HepG2 (cell line): ENCODE measurements around the gene MBOAT7. TPM values are rescaled to one million over a fixed set of nuclear protein-coding genes. Genes with fewer than 3 reads are reported as not detected.
A peak's percentile ranks its signal among the peaks of the same experiment; 100 is the strongest.

Experiments
- ATAC-seq: fragments of 200-7000 bp; cut with Tn5 transposase; 3 replicates; pipeline ENCODE4 v1.9.1; 2020; ENCODE audit warnings: mild to moderate bottlenecking, moderate library complexity
- BruUV-seq: library from RNA; stranded (reverse); fragments of 400-500 nt; replicated peaks from 2 replicates; lab custom pipeline; 2021; lab: Mats Ljungman, UMichigan
- CTCF ChIA-PET: fragments of 300-600 bp; formaldehyde crosslinking; extraction: SDS; loops from one replicate; lab custom pipeline; 2021; ENCODE audit warnings: low total read pairs, inconsistent platforms, low intra/inter-chr PET ratio; lab: Yijun Ruan, JAX
- POLR2A ChIA-PET: fragments of 350-600 bp; sonication (Branson Sonifier 250); formaldehyde crosslinking; loops from one replicate; lab custom pipeline; 2020; ENCODE audit warnings: antibody characterized with exemption, inconsistent platforms; lab: Yijun Ruan, JAX
- DNase-seq: peaks from one replicate; pipeline ENCODE4 v3.0.0-alpha.2; 2015; ENCODE audit warnings: low spot score
- FAIRE-seq: peaks from 3 replicates; lab custom pipeline; 2011; peaks lifted over from hg19 to GRCh38; lab: Jason Lieb, UNC
- H2AFZ ChIP-seq: one replicate; pipeline ENCODE4 v1.6.1; 2011; ENCODE audit warnings: low read length, inconsistent platforms
- H3K27ac ChIP-seq: fragments of 300-600 bp; 3 replicates; pipeline ENCODE4 v1.8.0; 2011; ENCODE audit warnings: mixed run types, mild to moderate bottlenecking, mixed read lengths, low read length, inconsistent platforms; ENCODE audit not compliant: insufficient read depth; ENCODE audit errors: extremely low read length
- H3K27me3 ChIP-seq, 2 experiments: fragments of 200-600 bp in 1 of 2; 2 replicates in 1 of 2; 3 replicates in 1 of 2; pipeline versions ENCODE4 v1.6.0 to v1.8.0; 2011; ENCODE audit warnings: low read length in 2 of 2, mild to moderate bottlenecking in 2 of 2, moderate library complexity in 2 of 2, inconsistent platforms in 1 of 2; ENCODE audit not compliant: insufficient read depth in 2 of 2, control insufficient read depth in 1 of 2
- H3K36me3 ChIP-seq, 2 experiments: fragments of 200-600 bp in 1 of 2; replicated peaks in 1 of 2; 2 replicates in 1 of 2; 3 replicates in 1 of 2; pipeline versions ENCODE4 v1.5.1 to v1.8.0; 2011; ENCODE audit warnings: low read length in 2 of 2, inconsistent platforms in 1 of 2; ENCODE audit not compliant: insufficient read depth in 2 of 2, control insufficient read depth in 1 of 2
- H3K4me1 ChIP-seq: 2 replicates; pipeline ENCODE4 v1.5.1; 2012; ENCODE audit warnings: low read length, inconsistent platforms; ENCODE audit not compliant: insufficient read depth
- H3K4me2 ChIP-seq: 2 replicates; pipeline ENCODE4 v1.6.0; 2011; ENCODE audit warnings: low read depth, low read length, inconsistent platforms
- H3K4me3 ChIP-seq, 3 experiments: fragments of 200-600 bp in 1 of 3; sonication (generic), shearing (Covaris generic) in 1 of 3; replicated peaks in 1 of 3; 2 replicates each; pipeline ENCODE4 v1.5.1; 2011 to 2016; ENCODE audit warnings: low read length in 3 of 3, inconsistent platforms in 2 of 3, low read depth in 2 of 3, mild to moderate bottlenecking in 2 of 3, control low read depth in 1 of 3, mixed read lengths in 1 of 3; ENCODE audit not compliant: insufficient read depth in 1 of 3
- H3K79me2 ChIP-seq: one replicate; pipeline ENCODE4 v1.6.1; 2011; ENCODE audit warnings: low read length, inconsistent platforms; ENCODE audit not compliant: insufficient read depth
- H3K9ac ChIP-seq: 2 replicates; pipeline ENCODE4 v1.6.0; 2011; ENCODE audit warnings: mild to moderate bottlenecking, low read depth, low read length, inconsistent platforms; ENCODE audit not compliant: insufficient read depth
- H3K9me3 ChIP-seq: 2 replicates; pipeline ENCODE4 v1.5.1; 2012; ENCODE audit warnings: mild to moderate bottlenecking, low read length
- H4K20me1 ChIP-seq: 2 replicates; pipeline ENCODE4 v1.6.0; 2011; ENCODE audit warnings: inconsistent platforms, mild to moderate bottlenecking, low read length, moderate library complexity; ENCODE audit not compliant: insufficient read depth
- DPF2 ChIP-seq: sonication (generic); formaldehyde crosslinking; IDR thresholded peaks from 2 replicates; pipeline ENCODE4 v1.4.0; 2020; ENCODE audit warnings: mild to moderate bottlenecking, low read depth, missing genetic modification reagents, borderline replicate concordance
- HNRNPL ChIP-seq: fragments of 200-400 bp; formaldehyde crosslinking; IDR thresholded peaks from 2 replicates; pipeline ENCODE4 v1.6.1; 2017; ENCODE audit warnings: mild to moderate bottlenecking, low read depth, low read length
- IRF2 ChIP-seq: IDR thresholded peaks from 2 replicates; pipeline ENCODE4 v1.6.1; 2018; ENCODE audit warnings: missing genetic modification reagents, missing compliant biosample characterization
- KMT2A ChIP-seq: sonication (generic); formaldehyde crosslinking; IDR thresholded peaks from 2 replicates; pipeline ENCODE4 v1.4.0; 2020; ENCODE audit warnings: missing genetic modification reagents
- RAD51 ChIP-seq: fragments of 450-650 bp; IDR thresholded peaks from 2 replicates; pipeline ENCODE4 v1.6.1; 2016; ENCODE audit warnings: borderline replicate concordance
- SMC3 ChIP-seq: IDR thresholded peaks from 2 replicates; pipeline ENCODE4 v1.6.1; 2011; ENCODE audit warnings: low read length, improper control_type of control experiment
- ZBTB20 ChIP-seq: sonication (generic); formaldehyde crosslinking; IDR thresholded peaks from 2 replicates; pipeline ENCODE4 v1.8.1; 2023; ENCODE audit warnings: missing genetic modification reagents, low read depth, mild to moderate bottlenecking, borderline replicate concordance
- WGBS: methylation state at CpG from one replicate; pipeline ENCODE4 v1.1.6; 2017; ENCODE audit warnings: low lambda C conversion rate; 5-methylcytosine and 5-hydroxymethylcytosine counted together
- in situ Hi-C: cut with HindIII; loops from 2 replicates; pipeline ENCODE4 v1.10.0; 2017; ENCODE audit warnings: low pct_unique_long_range_greater_than_20kb; ENCODE audit not compliant: extremely low pct_ligation_motif_present
- intact Hi-C: fragments of 100-400 bp; cut with micrococcal nuclease; formaldehyde crosslinking; loops from one replicate; pipeline ENCODE4 v1.10.0; 2022; ENCODE audit not compliant: unreplicated experiment
- polyA plus RNA-seq, 8 experiments: library from polyadenylated mRNA; depleted of rRNA in 3 of 8; stranded (reverse) in 7 of 8; unstranded in 1 of 8; fragments of >200 nt; fragmentation: Illumina TruSeq in 4 of 8; extraction: Trizol in 4 of 8; gene quantifications; 2 replicates each; pipeline versions ENCODE4 v1.2.1 to v1.2.3, GENCODE V29; 2011 to 2016; ENCODE audit warnings: low read depth in 4 of 8, missing spikeins in 1 of 8, mixed read lengths in 1 of 8; ENCODE audit not compliant: insufficient read depth in 1 of 8
- total RNA-seq, 5 experiments: library from RNA; depleted of rRNA; stranded (reverse); fragments of >200 nt; fragmentation: Illumina TruSeq; extraction: Trizol; gene quantifications; 2 replicates each; pipeline ENCODE4 v1.2.3, GENCODE V29; 2016; ENCODE audit warnings: low read depth in 1 of 5
- TF ChIP-seq, protein P1 (sequence below): sonication (generic); formaldehyde crosslinking; IDR thresholded peaks from 2 replicates; pipeline ENCODE4 v1.5.0; 2020; ENCODE audit warnings: mild to moderate bottlenecking, missing genetic modification reagents, moderate library complexity
- TF ChIP-seq, protein P2 (sequence below): sonication (generic); formaldehyde crosslinking; IDR thresholded peaks from 2 replicates; pipeline ENCODE4 v1.5.1; 2020; ENCODE audit warnings: missing genetic modification reagents, mild to moderate bottlenecking, borderline replicate concordance
- TF ChIP-seq, protein P3 (sequence below): sonication (generic); IDR thresholded peaks from 2 replicates; pipeline ENCODE4 v1.6.1; 2016; ENCODE audit warnings: low read depth, borderline replicate concordance
- TF ChIP-seq, protein P4 (sequence below): IDR thresholded peaks from 2 replicates; pipeline ENCODE4 v1.4.0; 2020; ENCODE audit warnings: mild to moderate bottlenecking, missing genetic modification reagents
- TF ChIP-seq, protein P5 (sequence below): sonication (generic); formaldehyde crosslinking; IDR thresholded peaks from 2 replicates; pipeline ENCODE4 v1.8.1; 2023; ENCODE audit warnings: mild to moderate bottlenecking, missing genetic modification reagents

The MBOAT7 gene
- total and polyA plus RNA-seq, 2 of the 13 experiments (the other 11 are each of a cell fraction or from before 2014, with no cell fraction given), result 22.2 to 25.5 TPM

DNA sequence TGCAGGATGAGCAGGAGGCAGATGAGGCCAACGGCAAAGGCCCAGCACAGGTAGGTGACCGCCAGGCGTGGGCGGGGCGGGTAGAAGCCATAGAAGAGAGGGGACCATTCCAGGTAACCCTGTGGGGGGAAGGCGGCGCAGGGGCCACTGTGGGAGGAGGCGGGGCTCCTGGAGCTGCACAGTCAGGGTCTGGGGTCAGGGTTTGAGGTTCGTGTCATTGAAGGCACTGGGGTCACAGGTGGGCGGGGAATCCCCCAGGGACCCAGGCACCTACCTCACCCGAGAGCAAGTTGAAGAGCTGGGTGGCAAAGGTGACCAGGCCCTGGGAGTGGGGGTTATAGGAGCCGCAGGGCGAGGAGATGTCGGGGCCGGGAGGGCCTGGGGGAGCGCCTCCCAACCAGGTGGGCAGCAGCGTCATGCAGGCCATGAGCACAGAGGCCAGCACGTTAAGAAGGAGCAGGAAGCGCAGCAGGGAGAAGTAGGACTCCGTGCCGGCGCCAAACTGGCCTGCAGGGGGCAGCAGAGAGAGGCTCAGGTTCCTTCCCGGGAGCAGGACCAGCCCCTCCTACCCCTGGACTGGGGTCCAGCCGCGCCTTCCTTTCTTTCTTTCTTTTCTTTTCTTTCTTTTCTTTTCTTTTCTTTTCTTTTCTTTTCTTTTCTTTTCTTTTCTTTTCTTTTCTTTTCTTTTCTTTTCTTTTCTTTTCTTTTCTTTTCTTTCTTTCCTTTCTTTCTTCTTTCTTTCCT is 21.0 kb downstream of the MBOAT7 start:
- 23% methylated on average over 19 of the region's 25 CpGs for WGBS
- Histone ChIP-seq H3K4me3 (peak overlapping the region in 1 of 3 experiments; percentile 30; a peak in 1 of 6 replicates), H3K9ac (no peak overlapping the region), H3K9me3 (no peaks in the 10 kb centered on the region), H3K27ac (no peak overlapping the region), H3K79me2 (no peaks in the 10 kb centered on the region), H2AFZ (no peak overlapping the region), H3K36me3 (no peaks in the 10 kb centered on the region), H3K27me3 (no peaks in the 10 kb centered on the region), H3K4me2 (peak overlapping the region; percentile 50), H3K4me1 (peaks cover 12% of the 10 kb centered on the region; the same call in 1 of the 2 replicates), H4K20me1 (no peaks in the 10 kb centered on the region)
- in situ Hi-C loops (no loop called here), intact Hi-C loops (loop anchor here (2.0 kb wide), 1 partner anchor 62 kb away; no protein-coding TSS in a partner anchor)
- peak; percentile 64 for FAIRE-seq
- CTCF ChIA-PET, result interaction anchor here (1.1 to 1.4 kb wide), 3 partner anchors 63 to 157 kb away, joined by 3 to 18 read pairs (median 7); no protein-coding TSS in a partner anchor
- ATAC-seq, result peak; percentile 87
- no TSS peak for BruUV-seq
- DNase-seq, result peak; percentile 71
- POLR2A ChIA-PET, result interaction anchor here (0.6 to 1.2 kb wide), 2 partner anchors 21 to 31 kb away, joined by 3 to 5 read pairs; partner anchors contain the start of gene MBOAT7
- TF ChIP-seq DPF2, result no peak
- no peak for TF ChIP-seq KMT2A (CRISPR knock-in tag)
- TF ChIP-seq, protein P1, sequence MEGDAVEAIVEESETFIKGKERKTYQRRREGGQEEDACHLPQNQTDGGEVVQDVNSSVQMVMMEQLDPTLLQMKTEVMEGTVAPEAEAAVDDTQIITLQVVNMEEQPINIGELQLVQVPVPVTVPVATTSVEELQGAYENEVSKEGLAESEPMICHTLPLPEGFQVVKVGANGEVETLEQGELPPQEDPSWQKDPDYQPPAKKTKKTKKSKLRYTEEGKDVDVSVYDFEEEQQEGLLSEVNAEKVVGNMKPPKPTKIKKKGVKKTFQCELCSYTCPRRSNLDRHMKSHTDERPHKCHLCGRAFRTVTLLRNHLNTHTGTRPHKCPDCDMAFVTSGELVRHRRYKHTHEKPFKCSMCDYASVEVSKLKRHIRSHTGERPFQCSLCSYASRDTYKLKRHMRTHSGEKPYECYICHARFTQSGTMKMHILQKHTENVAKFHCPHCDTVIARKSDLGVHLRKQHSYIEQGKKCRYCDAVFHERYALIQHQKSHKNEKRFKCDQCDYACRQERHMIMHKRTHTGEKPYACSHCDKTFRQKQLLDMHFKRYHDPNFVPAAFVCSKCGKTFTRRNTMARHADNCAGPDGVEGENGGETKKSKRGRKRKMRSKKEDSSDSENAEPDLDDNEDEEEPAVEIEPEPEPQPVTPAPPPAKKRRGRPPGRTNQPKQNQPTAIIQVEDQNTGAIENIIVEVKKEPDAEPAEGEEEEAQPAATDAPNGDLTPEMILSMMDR (CRISPR knock-in tag), result peak; percentile 88
- 0 out of 2 replicates have a peak, but pooled peaks have one; percentile 24 for TF ChIP-seq IRF2 (CRISPR knock-in tag)
- TF ChIP-seq, protein P2, sequence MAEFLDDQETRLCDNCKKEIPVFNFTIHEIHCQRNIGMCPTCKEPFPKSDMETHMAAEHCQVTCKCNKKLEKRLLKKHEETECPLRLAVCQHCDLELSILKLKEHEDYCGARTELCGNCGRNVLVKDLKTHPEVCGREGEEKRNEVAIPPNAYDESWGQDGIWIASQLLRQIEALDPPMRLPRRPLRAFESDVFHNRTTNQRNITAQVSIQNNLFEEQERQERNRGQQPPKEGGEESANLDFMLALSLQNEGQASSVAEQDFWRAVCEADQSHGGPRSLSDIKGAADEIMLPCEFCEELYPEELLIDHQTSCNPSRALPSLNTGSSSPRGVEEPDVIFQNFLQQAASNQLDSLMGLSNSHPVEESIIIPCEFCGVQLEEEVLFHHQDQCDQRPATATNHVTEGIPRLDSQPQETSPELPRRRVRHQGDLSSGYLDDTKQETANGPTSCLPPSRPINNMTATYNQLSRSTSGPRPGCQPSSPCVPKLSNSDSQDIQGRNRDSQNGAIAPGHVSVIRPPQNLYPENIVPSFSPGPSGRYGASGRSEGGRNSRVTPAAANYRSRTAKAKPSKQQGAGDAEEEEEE (CRISPR knock-in tag), result no peak
- TF ChIP-seq RAD51, result no peak
- no peak for TF ChIP-seq HNRNPL
- TF ChIP-seq, protein P3, sequence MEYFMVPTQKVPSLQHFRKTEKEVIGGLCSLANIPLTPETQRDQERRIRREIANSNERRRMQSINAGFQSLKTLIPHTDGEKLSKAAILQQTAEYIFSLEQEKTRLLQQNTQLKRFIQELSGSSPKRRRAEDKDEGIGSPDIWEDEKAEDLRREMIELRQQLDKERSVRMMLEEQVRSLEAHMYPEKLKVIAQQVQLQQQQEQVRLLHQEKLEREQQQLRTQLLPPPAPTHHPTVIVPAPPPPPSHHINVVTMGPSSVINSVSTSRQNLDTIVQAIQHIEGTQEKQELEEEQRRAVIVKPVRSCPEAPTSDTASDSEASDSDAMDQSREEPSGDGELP, result no peak
- TF ChIP-seq, protein P4, sequence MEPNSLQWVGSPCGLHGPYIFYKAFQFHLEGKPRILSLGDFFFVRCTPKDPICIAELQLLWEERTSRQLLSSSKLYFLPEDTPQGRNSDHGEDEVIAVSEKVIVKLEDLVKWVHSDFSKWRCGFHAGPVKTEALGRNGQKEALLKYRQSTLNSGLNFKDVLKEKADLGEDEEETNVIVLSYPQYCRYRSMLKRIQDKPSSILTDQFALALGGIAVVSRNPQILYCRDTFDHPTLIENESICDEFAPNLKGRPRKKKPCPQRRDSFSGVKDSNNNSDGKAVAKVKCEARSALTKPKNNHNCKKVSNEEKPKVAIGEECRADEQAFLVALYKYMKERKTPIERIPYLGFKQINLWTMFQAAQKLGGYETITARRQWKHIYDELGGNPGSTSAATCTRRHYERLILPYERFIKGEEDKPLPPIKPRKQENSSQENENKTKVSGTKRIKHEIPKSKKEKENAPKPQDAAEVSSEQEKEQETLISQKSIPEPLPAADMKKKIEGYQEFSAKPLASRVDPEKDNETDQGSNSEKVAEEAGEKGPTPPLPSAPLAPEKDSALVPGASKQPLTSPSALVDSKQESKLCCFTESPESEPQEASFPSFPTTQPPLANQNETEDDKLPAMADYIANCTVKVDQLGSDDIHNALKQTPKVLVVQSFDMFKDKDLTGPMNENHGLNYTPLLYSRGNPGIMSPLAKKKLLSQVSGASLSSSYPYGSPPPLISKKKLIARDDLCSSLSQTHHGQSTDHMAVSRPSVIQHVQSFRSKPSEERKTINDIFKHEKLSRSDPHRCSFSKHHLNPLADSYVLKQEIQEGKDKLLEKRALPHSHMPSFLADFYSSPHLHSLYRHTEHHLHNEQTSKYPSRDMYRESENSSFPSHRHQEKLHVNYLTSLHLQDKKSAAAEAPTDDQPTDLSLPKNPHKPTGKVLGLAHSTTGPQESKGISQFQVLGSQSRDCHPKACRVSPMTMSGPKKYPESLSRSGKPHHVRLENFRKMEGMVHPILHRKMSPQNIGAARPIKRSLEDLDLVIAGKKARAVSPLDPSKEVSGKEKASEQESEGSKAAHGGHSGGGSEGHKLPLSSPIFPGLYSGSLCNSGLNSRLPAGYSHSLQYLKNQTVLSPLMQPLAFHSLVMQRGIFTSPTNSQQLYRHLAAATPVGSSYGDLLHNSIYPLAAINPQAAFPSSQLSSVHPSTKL (CRISPR knock-in tag), result no peak
- TF ChIP-seq SMC3, result peak; percentile 48; the same call in 1 of the 2 replicates
- TF ChIP-seq ZBTB20, result no peak
- TF ChIP-seq, protein P5, sequence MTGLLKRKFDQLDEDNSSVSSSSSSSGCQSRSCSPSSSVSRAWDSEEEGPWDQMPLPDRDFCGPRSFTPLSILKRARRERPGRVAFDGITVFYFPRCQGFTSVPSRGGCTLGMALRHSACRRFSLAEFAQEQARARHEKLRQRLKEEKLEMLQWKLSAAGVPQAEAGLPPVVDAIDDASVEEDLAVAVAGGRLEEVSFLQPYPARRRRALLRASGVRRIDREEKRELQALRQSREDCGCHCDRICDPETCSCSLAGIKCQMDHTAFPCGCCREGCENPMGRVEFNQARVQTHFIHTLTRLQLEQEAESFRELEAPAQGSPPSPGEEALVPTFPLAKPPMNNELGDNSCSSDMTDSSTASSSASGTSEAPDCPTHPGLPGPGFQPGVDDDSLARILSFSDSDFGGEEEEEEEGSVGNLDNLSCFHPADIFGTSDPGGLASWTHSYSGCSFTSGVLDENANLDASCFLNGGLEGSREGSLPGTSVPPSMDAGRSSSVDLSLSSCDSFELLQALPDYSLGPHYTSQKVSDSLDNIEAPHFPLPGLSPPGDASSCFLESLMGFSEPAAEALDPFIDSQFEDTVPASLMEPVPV (CRISPR knock-in tag), result no peak
